Endothelial cell of umbilical vein (primary cell): Measurements from ENCODE around the gene NCOA5. TPM values are rescaled to one million over a fixed set of nuclear protein-coding genes. Genes with fewer than 3 reads are reported as not detected.

Experiments
- BruUV-seq: library from RNA; stranded (reverse); fragments of 400-500 nt; replicated peaks from 2 replicates; lab custom pipeline; 2021; lab: Mats Ljungman, UMichigan
- CTCF ChIA-PET: fragments of 300-600, 350-600 bp; sonication (Branson Sonifier 250); formaldehyde crosslinking; loops from one replicate; lab custom pipeline; 2021; ENCODE audit warnings: antibody characterized with exemption, inconsistent platforms; lab: Charles Lee
- POLR2A ChIA-PET: fragments of 300-600, 350-600 bp; sonication (Branson Sonifier 250); formaldehyde crosslinking; loops from one replicate; lab custom pipeline; 2021; ENCODE audit warnings: antibody characterized with exemption, inconsistent platforms; lab: Charles Lee
- DNase-seq: peaks from one replicate; pipeline ENCODE4 v3.0.0-alpha.2; 2011; ENCODE audit warnings: low read depth, low spot score
- FAIRE-seq: peaks from 2 replicates; lab custom pipeline; 2011; peaks lifted over from hg19 to GRCh38; lab: Jason Lieb, UNC
- H2AFZ ChIP-seq: 2 replicates; pipeline ENCODE4 v1.6.0; 2012; ENCODE audit warnings: low read depth, low read length, control low read depth, inconsistent platforms
- H3K27ac ChIP-seq: 2 replicates; pipeline ENCODE4 v1.5.1; 2011; ENCODE audit warnings: low read depth, mild to moderate bottlenecking, control low read depth, low read length, moderate library complexity; ENCODE audit not compliant: insufficient read depth
- H3K27me3 ChIP-seq, 2 experiments: 2 replicates each; pipeline versions ENCODE4 v1.6.0 to v1.6.1; 2011; ENCODE audit warnings: low read length in 2 of 2, mixed read lengths in 1 of 2; ENCODE audit not compliant: control insufficient read depth in 2 of 2, insufficient read depth in 2 of 2
- H3K36me3 ChIP-seq, 2 experiments: 2 replicates in 1 of 2; 3 replicates in 1 of 2; pipeline ENCODE4 v1.5.1; 2011; ENCODE audit warnings: low read length in 2 of 2, mild to moderate bottlenecking in 1 of 2, moderate library complexity in 1 of 2; ENCODE audit not compliant: control insufficient read depth in 2 of 2, insufficient read depth in 2 of 2; ENCODE audit errors: extremely low read depth in 1 of 2
- H3K4me1 ChIP-seq: 3 replicates; pipeline ENCODE4 v1.5.1; 2011; ENCODE audit warnings: mild to moderate bottlenecking, low read length; ENCODE audit not compliant: control insufficient read depth, insufficient read depth; ENCODE audit errors: extremely low read depth
- H3K4me2 ChIP-seq: 2 replicates; pipeline ENCODE4 v1.6.1; 2011; ENCODE audit warnings: low read length, control low read depth, mixed read lengths; ENCODE audit not compliant: insufficient read depth
- H3K4me3 ChIP-seq, 3 experiments: fragments of 200-600 bp in 1 of 3; sonication (generic), shearing (Covaris generic) in 1 of 3; replicated peaks in 1 of 3; 2 replicates each; pipeline ENCODE4 v1.5.1; 2011 to 2016; ENCODE audit warnings: control low read depth in 3 of 3, low read length in 3 of 3, mild to moderate bottlenecking in 2 of 3, inconsistent platforms in 1 of 3, low read depth in 1 of 3, moderate library complexity in 1 of 3; ENCODE audit not compliant: insufficient read depth in 1 of 3
- H3K79me2 ChIP-seq: 2 replicates; pipeline ENCODE4 v1.6.0; 2012; ENCODE audit warnings: low read length, inconsistent platforms; ENCODE audit not compliant: control insufficient read depth, insufficient read depth
- H3K9ac ChIP-seq: replicated peaks from 2 replicates; pipeline ENCODE3; 2011; ENCODE audit warnings: low read length, control low read depth; ENCODE audit not compliant: insufficient read depth; ENCODE audit errors: extremely low read depth
- H3K9me1 ChIP-seq: replicated peaks from 3 replicates; pipeline ENCODE4 v1.6.0; 2011; ENCODE audit warnings: mild to moderate bottlenecking, low read length; ENCODE audit not compliant: control insufficient read depth, insufficient read depth; ENCODE audit errors: extremely low read depth
- H3K9me3 ChIP-seq: replicated peaks from 2 replicates; pipeline ENCODE4 v1.5.1; 2012; ENCODE audit warnings: low read length, inconsistent platforms; ENCODE audit not compliant: control insufficient read depth, insufficient read depth
- H4K20me1 ChIP-seq: replicated peaks from 2 replicates; pipeline ENCODE3; 2011; ENCODE audit warnings: mild to moderate bottlenecking, low read length; ENCODE audit not compliant: control insufficient read depth, insufficient read depth; ENCODE audit errors: extremely low read depth
- CTCF ChIP-seq, 2 donors: IDR thresholded peaks; 1 replicate in 1 of 2; 2 replicates in 1 of 2; pipeline ENCODE4 v1.5.1; 2011; ENCODE audit warnings: low read length in 2 of 2, mild to moderate bottlenecking in 2 of 2, moderate library complexity in 2 of 2, control low read depth in 1 of 2, inconsistent platforms in 1 of 2, low read depth in 1 of 2; ENCODE audit not compliant: insufficient read depth in 1 of 2; ENCODE audit errors: extremely low read depth in 1 of 2
- EZH2 ChIP-seq: IDR thresholded peaks from 2 replicates; pipeline ENCODE4 v1.6.1; 2012; ENCODE audit warnings: borderline replicate concordance, low read depth, mild to moderate bottlenecking, moderate library complexity, low read length, inconsistent platforms; ENCODE audit not compliant: severe bottlenecking
- FOS ChIP-seq: IDR thresholded peaks from 2 replicates; pipeline ENCODE4 v1.6.1; 2011; ENCODE audit warnings: mild to moderate bottlenecking, low read length, moderate library complexity, borderline replicate concordance; ENCODE audit not compliant: insufficient read depth
- GATA2 ChIP-seq: IDR thresholded peaks from 2 replicates; pipeline ENCODE4 v1.7.0; 2011; ENCODE audit warnings: low read depth, mild to moderate bottlenecking, moderate library complexity, mixed read lengths, low read length; ENCODE audit not compliant: insufficient read length, insufficient read depth
- JUN ChIP-seq: IDR thresholded peaks from 2 replicates; pipeline ENCODE4 v1.6.1; 2011; ENCODE audit warnings: borderline replicate concordance, low read depth; ENCODE audit not compliant: insufficient read length, insufficient read depth
- MAX ChIP-seq: IDR thresholded peaks from 2 replicates; pipeline ENCODE4 v1.6.1; 2011; ENCODE audit not compliant: insufficient read depth, insufficient read length
- MYC ChIP-seq: IDR thresholded peaks from one replicate; pipeline ENCODE4 v1.6.1; 2011; ENCODE audit warnings: mild to moderate bottlenecking, low read depth, low read length
- POLR2A ChIP-seq: IDR thresholded peaks from 2 replicates; pipeline ENCODE4 v1.6.1; 2012; ENCODE audit warnings: low read depth, mild to moderate bottlenecking, control low read depth, low read length
- POLR2AphosphoS5 ChIP-seq: IDR thresholded peaks from 2 replicates; pipeline ENCODE4 v1.6.1; 2012; ENCODE audit warnings: low read depth, mild to moderate bottlenecking, control low read depth, low read length, moderate library complexity; ENCODE audit not compliant: insufficient read depth
- dilution Hi-C: fragments of 300-500 bp; cut with MboI; formaldehyde crosslinking; loops from one replicate; pipeline ENCODE4 v1.15.0; 2019; ENCODE audit warnings: low sequenced_read_pairs; ENCODE audit not compliant: extremely low pct_ligation_motif_present
- intact Hi-C: fragments of 100-400 bp; cut with micrococcal nuclease; formaldehyde crosslinking; loops from one replicate; pipeline ENCODE4 v1.10.0; 2022
- polyA plus RNA-seq, 4 experiments: library from polyadenylated mRNA; depleted of rRNA in 3 of 4; stranded (reverse) in 3 of 4; unstranded in 1 of 4; fragments of >200 nt; gene quantifications; 2 replicates each; pipeline versions ENCODE4 v1.2.1 to v1.2.3, GENCODE V29; 2011 to 2012; ENCODE audit warnings: missing spikeins in 1 of 4
- total RNA-seq: library from RNA; stranded (reverse); gene quantifications from 2 replicates; pipeline ENCODE4 v1.2.3, GENCODE V29; 2021

The NCOA5 gene
- total and polyA plus RNA-seq, 2 donors (not counting 3 experiments of a cell fraction or from before 2014, with no cell fraction given) = 32.0 to 39.5 TPM

GRCh38 chr20:46134716-46135115 lies 45.0 kb upstream of the NCOA5 start:
- TF ChIP-seq EZH2 = no peak
- no peak for TF ChIP-seq CTCF (IDR thresholded peaks at IDR 0.05; ENCODE audit: extremely low read depth in 1 of 2, insufficient read depth in 1 of 2, low read depth in 1 of 2, low read length in 2 of 2)
- no peak for TF ChIP-seq JUN
- no peak for TF ChIP-seq POLR2A
- no peak for TF ChIP-seq MAX
- no peak for TF ChIP-seq GATA2
- TF ChIP-seq FOS = no peak
- no peak for TF ChIP-seq POLR2AphosphoS5
- TF ChIP-seq MYC = no peak
- no peaks in the 10 kb centered on the region for H3K36me3 ChIP-seq
- BruUV-seq = no TSS peak
- H3K9me1 ChIP-seq = no peaks in the 10 kb centered on the region
- H3K4me3 ChIP-seq = no peak overlapping the region
- intact Hi-C loops (loop anchor here (5.0 kb wide), 1 partner anchor 228 kb away; no protein-coding TSS in a partner anchor), dilution Hi-C loops (no loop called here)
- no peak for FAIRE-seq
- H4K20me1 ChIP-seq = no peaks in the 10 kb centered on the region
- H3K9me3 ChIP-seq = no peaks in the 10 kb centered on the region
- H3K9ac ChIP-seq = no peak overlapping the region
- no peak overlapping the region for H3K27ac ChIP-seq
- POLR2A ChIA-PET = no interaction called here
- H3K4me2 ChIP-seq = no peak overlapping the region
- H3K27me3 ChIP-seq = peaks cover 5 to 12% of the 10 kb centered on the region in 2 experiments
- no peaks in the 10 kb centered on the region for H3K79me2 ChIP-seq
- CTCF ChIA-PET = interaction anchor here (0.7 to 3.8 kb wide), 4 partner anchors 41 to 303 kb away, joined by 3 to 23 read pairs (median 4); no protein-coding TSS in a partner anchor
- no peak for DNase-seq
- H3K4me1 ChIP-seq = peaks cover 3% of the 10 kb centered on the region
- H2AFZ ChIP-seq = no peak overlapping the region
